Fibroblast of lung (primary cell): ENCODE results near the gene CFAP74. TPM values are rescaled to one million over a fixed set of nuclear protein-coding genes. Genes with fewer than 3 reads are reported as not detected.

Experiments
- DNase-seq, 2 donors: peaks; one replicate each; pipeline versions ENCODE4 v3.0.0 to v3.0.0-alpha.2; 2010; ENCODE audit warnings: low read depth in 2 of 2
- H2AFZ ChIP-seq: 2 replicates; pipeline ENCODE4 v1.5.1; 2012; ENCODE audit warnings: low read length, control low read depth, inconsistent platforms
- H3K27ac ChIP-seq: 2 replicates; pipeline ENCODE4 v1.5.1; 2011; ENCODE audit warnings: low read length, control low read depth; ENCODE audit not compliant: insufficient read depth
- H3K27me3 ChIP-seq: 2 replicates; pipeline ENCODE4 v1.5.1; 2011; ENCODE audit warnings: mild to moderate bottlenecking, low read length; ENCODE audit not compliant: control insufficient read depth, insufficient read depth
- H3K36me3 ChIP-seq: 2 replicates; pipeline ENCODE4 v1.5.1; 2011; ENCODE audit warnings: low read length; ENCODE audit not compliant: control insufficient read depth, insufficient read depth
- H3K4me1 ChIP-seq: 2 replicates; pipeline ENCODE4 v1.5.1; 2011; ENCODE audit warnings: low read length; ENCODE audit not compliant: control insufficient read depth, insufficient read depth; ENCODE audit errors: extremely low read depth
- H3K4me2 ChIP-seq: 2 replicates; pipeline ENCODE4 v1.5.1; 2011; ENCODE audit warnings: low read length, control low read depth; ENCODE audit not compliant: insufficient read depth; ENCODE audit errors: extremely low read depth
- H3K4me3 ChIP-seq, 4 experiments: fragments of 200-600 bp in 1 of 4; sonication (generic) in 1 of 4; replicated peaks in 1 of 4; 2 replicates each; pipeline ENCODE4 v1.5.1; 2011 to 2016; ENCODE audit warnings: low read length in 4 of 4, low read depth in 3 of 4, mild to moderate bottlenecking in 3 of 4, control low read depth in 2 of 4, inconsistent platforms in 1 of 4, mixed read lengths in 1 of 4; ENCODE audit not compliant: insufficient read depth in 1 of 4; ENCODE audit errors: control extremely low read depth in 1 of 4
- H3K79me2 ChIP-seq: 2 replicates; pipeline ENCODE4 v1.5.1; 2012; ENCODE audit warnings: mild to moderate bottlenecking, low read length, inconsistent platforms; ENCODE audit not compliant: control insufficient read depth, insufficient read depth
- H3K9ac ChIP-seq: 2 replicates; pipeline ENCODE4 v1.5.1; 2011; ENCODE audit warnings: mild to moderate bottlenecking, low read length, control low read depth; ENCODE audit not compliant: insufficient read depth
- H3K9me3 ChIP-seq: 2 replicates; pipeline ENCODE4 v1.5.1; 2012; ENCODE audit warnings: low read depth, low read length; ENCODE audit not compliant: control insufficient read depth, insufficient read depth
- H4K20me1 ChIP-seq: 2 replicates; pipeline ENCODE4 v1.5.1; 2011; ENCODE audit warnings: low read length; ENCODE audit not compliant: control insufficient read depth, insufficient read depth; ENCODE audit errors: extremely low read depth
- EZH2 ChIP-seq: IDR thresholded peaks from 2 replicates; pipeline ENCODE4 v1.5.1; 2012; ENCODE audit warnings: low read length, control low read depth, mild to moderate bottlenecking; ENCODE audit errors: missing control alignments
- polyA plus RNA-seq, 2 donors: library from polyadenylated mRNA; depleted of rRNA in 1 of 2; stranded (reverse) in 1 of 2; unstranded in 1 of 2; fragments of >200 nt; gene quantifications; 2 replicates each; pipeline ENCODE4 v1.2.1, GENCODE V29; 2011 to 2012; ENCODE audit warnings: missing spikeins in 1 of 2
- total RNA-seq: library from RNA; depleted of rRNA; stranded (reverse); fragments of >200 nt; gene quantifications from 2 replicates; pipeline ENCODE4 v1.2.1, GENCODE V29; 2014
- TF ChIP-seq, protein P1 (sequence below), 2 donors: IDR thresholded peaks in 1 of 2; conservative IDR thresholded peaks in 1 of 2; 1 replicate in 1 of 2; 2 replicates in 1 of 2; pipeline ENCODE4 v1.5.1; 2011 to 2012; ENCODE audit warnings: low read length in 2 of 2, control low read depth in 1 of 2, inconsistent platforms in 1 of 2, low read depth in 1 of 2, mild to moderate bottlenecking in 1 of 2

CFAP74 gene
- total and polyA plus RNA-seq, 2 donors (not counting 1 experiment from before 2014, with no cell fraction given), result not detected

GRCh38 chr1:1971688-1972087 lies 31.9 kb downstream of the CFAP74 start:
- no peak overlapping the region for H3K27ac ChIP-seq
- H4K20me1 ChIP-seq, result no peaks in the 10 kb centered on the region
- no peaks in the 10 kb centered on the region for H3K79me2 ChIP-seq
- H3K9ac ChIP-seq, result no peak overlapping the region
- TF ChIP-seq, protein P1, sequence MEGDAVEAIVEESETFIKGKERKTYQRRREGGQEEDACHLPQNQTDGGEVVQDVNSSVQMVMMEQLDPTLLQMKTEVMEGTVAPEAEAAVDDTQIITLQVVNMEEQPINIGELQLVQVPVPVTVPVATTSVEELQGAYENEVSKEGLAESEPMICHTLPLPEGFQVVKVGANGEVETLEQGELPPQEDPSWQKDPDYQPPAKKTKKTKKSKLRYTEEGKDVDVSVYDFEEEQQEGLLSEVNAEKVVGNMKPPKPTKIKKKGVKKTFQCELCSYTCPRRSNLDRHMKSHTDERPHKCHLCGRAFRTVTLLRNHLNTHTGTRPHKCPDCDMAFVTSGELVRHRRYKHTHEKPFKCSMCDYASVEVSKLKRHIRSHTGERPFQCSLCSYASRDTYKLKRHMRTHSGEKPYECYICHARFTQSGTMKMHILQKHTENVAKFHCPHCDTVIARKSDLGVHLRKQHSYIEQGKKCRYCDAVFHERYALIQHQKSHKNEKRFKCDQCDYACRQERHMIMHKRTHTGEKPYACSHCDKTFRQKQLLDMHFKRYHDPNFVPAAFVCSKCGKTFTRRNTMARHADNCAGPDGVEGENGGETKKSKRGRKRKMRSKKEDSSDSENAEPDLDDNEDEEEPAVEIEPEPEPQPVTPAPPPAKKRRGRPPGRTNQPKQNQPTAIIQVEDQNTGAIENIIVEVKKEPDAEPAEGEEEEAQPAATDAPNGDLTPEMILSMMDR (conservative IDR thresholded peaks at IDR 0.05 in 1 of 2, IDR thresholded peaks at IDR 0.05 in 1 of 2; ENCODE audit: low read depth in 1 of 2, low read length in 2 of 2), result no peak
- no peak for TF ChIP-seq EZH2
- no peaks in the 10 kb centered on the region for H3K4me1 ChIP-seq
- H3K9me3 ChIP-seq, result peaks cover 5% of the 10 kb centered on the region
- H3K4me2 ChIP-seq, result no peak overlapping the region
- H2AFZ ChIP-seq, result no peak overlapping the region
- no peak overlapping the region for H3K4me3 ChIP-seq
- no peaks in the 10 kb centered on the region for H3K27me3 ChIP-seq
- no peaks in the 10 kb centered on the region for H3K36me3 ChIP-seq
- no peak for DNase-seq

DNA sequence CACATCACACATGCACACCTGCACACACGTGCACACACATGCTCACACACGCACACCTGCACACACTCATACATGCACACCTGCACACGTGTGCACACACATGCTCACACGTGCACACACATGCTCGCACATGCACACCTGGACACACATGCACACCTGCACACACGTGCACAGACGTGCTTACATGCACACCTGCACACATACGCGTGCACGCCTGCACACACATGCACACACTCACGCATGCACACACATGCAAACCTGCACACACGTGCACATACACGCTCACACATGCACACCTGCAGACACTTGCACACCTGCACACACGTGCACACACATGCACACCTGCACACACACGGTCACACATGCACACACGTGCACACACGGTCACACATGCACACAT lies 32.6 kb downstream of the CFAP74 start:
- Histone ChIP-seq H3K4me2 (no peak overlapping the region), H4K20me1 (no peaks in the 10 kb centered on the region), H3K4me3 (no peak overlapping the region), H3K79me2 (no peaks in the 10 kb centered on the region), H3K27me3 (no peaks in the 10 kb centered on the region), H3K9ac (no peak overlapping the region), H3K27ac (no peak overlapping the region), H3K36me3 (no peaks in the 10 kb centered on the region), H3K9me3 (peaks cover 5% of the 10 kb centered on the region), H3K4me1 (no peaks in the 10 kb centered on the region), H2AFZ (no peak overlapping the region)
- no peak for DNase-seq
- no peak for TF ChIP-seq EZH2
- TF ChIP-seq, protein P1 (conservative IDR thresholded peaks at IDR 0.05 in 1 of 2, IDR thresholded peaks at IDR 0.05 in 1 of 2; ENCODE audit: low read depth in 1 of 2, low read length in 2 of 2), result no peak

DNA sequence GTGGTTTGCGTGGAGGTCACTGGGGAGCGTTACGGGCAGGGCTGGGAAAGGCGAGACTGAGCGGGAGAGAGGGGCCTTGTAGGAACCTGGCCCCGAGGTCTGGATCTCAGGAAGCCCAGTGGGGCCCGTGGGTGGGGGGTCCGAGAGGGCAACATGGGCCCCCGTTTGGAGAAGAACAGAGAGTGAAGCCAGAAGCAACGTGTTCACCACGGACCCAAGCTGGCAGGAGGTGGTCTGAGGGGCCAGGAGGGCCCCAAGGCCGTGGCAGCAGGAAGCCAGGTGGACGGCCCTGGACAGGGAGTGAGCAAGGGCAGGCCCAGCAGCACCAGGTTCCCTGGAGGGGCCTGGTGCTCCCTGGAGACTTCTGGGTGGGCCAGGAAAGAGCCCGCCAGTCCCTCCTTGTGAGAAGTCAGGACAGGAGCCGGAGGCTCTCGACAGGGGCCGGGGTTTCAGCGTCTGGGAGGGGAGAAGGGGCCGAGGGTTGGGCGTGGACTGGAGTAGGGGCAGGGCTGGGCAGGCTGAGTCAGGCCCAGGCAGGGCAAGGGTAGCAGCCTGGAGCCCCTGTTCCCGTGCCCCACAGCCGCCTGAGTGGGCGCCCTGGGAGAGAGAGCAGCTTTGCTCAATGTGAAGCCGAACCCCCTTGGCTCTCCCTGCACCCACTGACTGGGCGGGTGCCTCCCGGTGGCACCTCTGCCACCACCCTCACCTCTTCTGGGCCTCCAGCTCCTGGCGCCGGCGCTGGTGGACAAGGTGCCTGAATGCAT lies 33.5 kb downstream of the CFAP74 start:
- no peaks in the 10 kb centered on the region for H3K4me1 ChIP-seq
- peaks cover under 1% of the 10 kb centered on the region for H3K27me3 ChIP-seq
- no peak overlapping the region for H3K4me3 ChIP-seq
- no peak overlapping the region for H2AFZ ChIP-seq
- peaks cover 5% of the 10 kb centered on the region for H3K9me3 ChIP-seq
- no peak for DNase-seq
- no peak overlapping the region for H3K9ac ChIP-seq
- H3K36me3 ChIP-seq, result no peaks in the 10 kb centered on the region
- H4K20me1 ChIP-seq, result no peaks in the 10 kb centered on the region
- H3K4me2 ChIP-seq, result no peak overlapping the region
- TF ChIP-seq EZH2, result no peak
- TF ChIP-seq, protein P1 (conservative IDR thresholded peaks at IDR 0.05 in 1 of 2, IDR thresholded peaks at IDR 0.05 in 1 of 2; ENCODE audit: low read depth in 1 of 2, low read length in 2 of 2), result no peak
- H3K79me2 ChIP-seq, result no peaks in the 10 kb centered on the region
- no peak overlapping the region for H3K27ac ChIP-seq
